ENCODE results near the gene KLF13. TPM values are rescaled to one million over a fixed set of nuclear protein-coding genes. Genes with fewer than 3 reads are reported as not detected.
A peak's percentile ranks its signal among the peaks of the same experiment; 100 is the strongest.

KLF13 gene
- polyA plus RNA-seq, 2 of the 4 experiments (the other 2 are of a cell fraction), result 53.5 TPM

- no peak for TF ChIP-seq BCL3 (IDR thresholded peaks at IDR 0.05)
- no peak for TF ChIP-seq ZFP36 (IDR thresholded peaks at IDR 0.05; ENCODE audit: borderline replicate concordance, partially characterized antibody)
- TF ChIP-seq RNF2 (IDR thresholded peaks at IDR 0.05; ENCODE audit: borderline replicate concordance, low read depth), result no peak
- TF ChIP-seq JUN (IDR thresholded peaks at IDR 0.05), result no peak
- no peak for TF ChIP-seq USF2 (IDR thresholded peaks at IDR 0.05)
Observed at GRCh38 chr15:31350771-31351170, 24.1 kb downstream of the KLF13 start (continued).

GRCh38 chr15:31352339-31352751, 25.7 kb downstream of the KLF13 start:
- H3K9me3 ChIP-seq, result no peaks in the 10 kb centered on the region
- POLR2A ChIA-PET, result no interaction called here
- DNase-seq (ENCODE audit: low read depth in 1 of 2, low spot score in 1 of 2) (no peak), ATAC-seq (peak in 1 of 2 experiments; percentile 15; a peak in 2 of 6 replicates), FAIRE-seq (no peak)
- no peak overlapping the region for H3K27ac ChIP-seq
- H3K4me2 ChIP-seq, result no peak overlapping the region
- H3K4me1 ChIP-seq, result peaks cover 18% of the 10 kb centered on the region; the same call in 2 of the 3 replicates
- TF ChIP-seq FOSB (CRISPR knock-in tag; IDR thresholded peaks at IDR 0.05) (no peak), SREBF2 (IDR thresholded peaks at IDR 0.05) (no peak)
- 78% methylated on average over 8 of the region's 8 CpGs for WGBS (ENCODE audit: missing lambda C conversion rate)
- CTCF ChIA-PET, result interaction anchor here (0.9 kb wide), 1 partner anchor 42 kb away, joined by 3 read pairs; no protein-coding TSS in a partner anchor
- H3K4me3 ChIP-seq, result no peak overlapping the region

- FAIRE-seq (no peak), ATAC-seq (peak in 1 of 2 experiments; percentile 16; a peak in 2 of 6 replicates), DNase-seq (ENCODE audit: low read depth in 1 of 2, low spot score in 1 of 2) (no peak)
- H3K27ac ChIP-seq, result peak overlapping the region in 1 of 2 experiments; percentile 33; a peak in 2 of 6 replicates
- CTCF ChIA-PET, result interaction anchor here (1.1 to 1.2 kb wide), 2 partner anchors 9 to 86 kb away, joined by 3 to 4 read pairs; no protein-coding TSS in a partner anchor
- POLR2A ChIA-PET, result no interaction called here
- peak overlapping the region; percentile 11; the same call in 1 of the 3 replicates for H3K4me2 ChIP-seq
- peaks cover 18% of the 10 kb centered on the region; the same call in 2 of the 3 replicates for H3K4me1 ChIP-seq
- WGBS (ENCODE audit: missing lambda C conversion rate), result 82% methylated on average over 14 of the region's 14 CpGs
- H3K9me3 ChIP-seq, result no peaks in the 10 kb centered on the region
- no peak overlapping the region for H3K4me3 ChIP-seq
- TF ChIP-seq BHLHE40 (IDR thresholded peaks at IDR 0.05; ENCODE audit: low read depth, low read length) (no peak), HES2 (IDR thresholded peaks at IDR 0.05) (no peak), RNF2 (IDR thresholded peaks at IDR 0.05; ENCODE audit: borderline replicate concordance, low read depth) (no peak), CHD4 (IDR thresholded peaks at IDR 0.05; ENCODE audit: borderline replicate concordance) (no peak), SREBF2 (IDR thresholded peaks at IDR 0.05) (no peak), NFE2L2 (conservative IDR thresholded peaks at IDR 0.05; ENCODE audit: low read length) (no peak), ESRRA (IDR thresholded peaks at IDR 0.05; ENCODE audit: borderline replicate concordance, low read length) (no peak), ZNF302 (CRISPR knock-in tag; IDR thresholded peaks at IDR 0.05) (no peak), REST (IDR thresholded peaks at IDR 0.05) (no peak), FOXS1 (CRISPR knock-in tag; IDR thresholded peaks at IDR 0.05) (no peak), TP53 (CRISPR knock-in tag; IDR thresholded peaks at IDR 0.05) (no peak), CTCF (IDR thresholded peaks at IDR 0.05) (no peak), CBX2 (IDR thresholded peaks at IDR 0.05; ENCODE audit: borderline replicate concordance, low read depth) (no peak)
Observed at GRCh38 chr15:31352911-31353811, 26.5 kb downstream of the KLF13 start.

All from A549 (cell line).